Natural killer cell (primary cell): Measurements from ENCODE around the gene MYO18B. TPM values are rescaled to one million over a fixed set of nuclear protein-coding genes. Genes with fewer than 3 reads are reported as not detected.

ENCODE experiments used
- ATAC-seq, 3 donors: fragments of 150-1000 bp in 2 of 3; fragments of 200-7000 bp in 1 of 3; cut with Tn5 transposase; 1 replicate in 1 of 3; 2 replicates in 2 of 3; pipeline ENCODE4 v1.10.0; 2021; ENCODE audit warnings: mild to moderate bottlenecking in 2 of 3, moderate library complexity in 2 of 3
- DNase-seq, 2 donors: peaks; one replicate each; pipeline versions ENCODE4 v3.0.0 to v3.0.0-alpha.2; 2013 to 2021; ENCODE audit warnings: mixed read lengths in 1 of 2
- H3K27ac ChIP-seq: one replicate; pipeline ENCODE4 v1.5.1; 2013; ENCODE audit warnings: mild to moderate bottlenecking, low read length
- H3K27me3 ChIP-seq: one replicate; pipeline ENCODE4 v1.6.1; 2013; ENCODE audit warnings: low read length; ENCODE audit not compliant: control insufficient read depth, insufficient read depth
- H3K36me3 ChIP-seq: one replicate; pipeline ENCODE4 v1.6.1; 2013; ENCODE audit warnings: low read length; ENCODE audit not compliant: control insufficient read depth, insufficient read depth
- H3K4me1 ChIP-seq: one replicate; pipeline ENCODE4 v1.6.1; 2013; ENCODE audit warnings: low read length; ENCODE audit not compliant: control insufficient read depth, insufficient read depth
- H3K4me3 ChIP-seq: one replicate; pipeline ENCODE4 v1.5.1; 2013; ENCODE audit warnings: low read length
- H3K9me3 ChIP-seq: one replicate; pipeline ENCODE4 v1.6.1; 2013; ENCODE audit warnings: low read length; ENCODE audit not compliant: control insufficient read depth, insufficient read depth
- H3K27ac Mint-ChIP-seq, 2 donors: one replicate each; pipeline ENCODE4 v1.8.0; 2022; ENCODE audit warnings: mild to moderate bottlenecking in 2 of 2, mixed read lengths in 2 of 2, moderate library complexity in 1 of 2
- H3K27me3 Mint-ChIP-seq, 2 donors: one replicate each; pipeline ENCODE4 v1.8.0; 2022; ENCODE audit warnings: low read depth in 2 of 2, mixed read lengths in 2 of 2
- H3K36me3 Mint-ChIP-seq: one replicate; pipeline ENCODE4 v1.8.0; 2022; ENCODE audit warnings: mixed read lengths
- H3K4me1 Mint-ChIP-seq, 2 donors: one replicate each; pipeline ENCODE4 v1.8.0; 2022; ENCODE audit warnings: mixed read lengths in 2 of 2
- H3K4me3 Mint-ChIP-seq: one replicate; pipeline ENCODE4 v1.8.0; 2022; ENCODE audit warnings: mild to moderate bottlenecking, moderate library complexity, mixed read lengths
- H3K9me3 Mint-ChIP-seq, 2 donors: one replicate each; pipeline ENCODE4 v1.8.0; 2022; ENCODE audit warnings: mixed read lengths in 2 of 2
- CTCF ChIP-seq: fragments of 200-600 bp; IDR thresholded peaks from one replicate; pipeline ENCODE4 v1.8.0; 2022; ENCODE audit warnings: antibody characterized with exemption
- WGBS: methylation state at CpG from one replicate; pipeline ENCODE4 v1.1.7; 2013; ENCODE audit warnings: missing lambda C conversion rate; ENCODE audit not compliant: insufficient coverage; 5-methylcytosine and 5-hydroxymethylcytosine counted together
- intact Hi-C: fragments of 100-400 bp; cut with micrococcal nuclease; formaldehyde crosslinking; loops from one replicate; pipeline ENCODE4 v1.14.2; 2022
- total RNA-seq, 4 donors: library from RNA; stranded (reverse); fragments of 120-200 nt in 1 of 4; gene quantifications; one replicate each; pipeline versions ENCODE4 v1.2.3 to v1.2.4, GENCODE V29; 2013 to 2022

Gene MYO18B
- total RNA-seq, 3 donors from 2014 or later (not counting 1 experiment from before 2014, with no cell fraction given) = 0.07 to 0.14 (median 0.10) TPM

GRCh38 chr22:25774575-25775026 lies 32.6 kb downstream of the MYO18B start:
- Mint-ChIP-seq H3K9me3 (no peaks in the 10 kb centered on the region), H3K27ac (no peak overlapping the region), H3K4me3 (no peak overlapping the region), H3K27me3 (peaks cover 0 to 6% of the 10 kb centered on the region in 2 donors), H3K36me3 (no peaks in the 10 kb centered on the region), H3K4me1 (peaks cover 6% of the 10 kb centered on the region in 2 donors)
- no peaks in the 10 kb centered on the region for H3K9me3 ChIP-seq
- 73% methylated on average over 12 of the region's 12 CpGs for WGBS
- TF ChIP-seq CTCF = no peak
- intact Hi-C loops = loop anchor here (10.0 kb wide), 1 partner anchor 580 kb away; the partner anchor contains the start of gene CRYBB3
- H3K4me1 ChIP-seq = no peaks in the 10 kb centered on the region
- H3K27me3 ChIP-seq = no peaks in the 10 kb centered on the region
- DNase-seq (no peak), ATAC-seq (no peak)
- H3K27ac ChIP-seq = no peak overlapping the region
- H3K36me3 ChIP-seq = no peaks in the 10 kb centered on the region
- H3K4me3 ChIP-seq = no peak overlapping the region

GRCh38 chr22:25775531-25775930 lies 33.5 kb downstream of the MYO18B start:
- no peaks in the 10 kb centered on the region for H3K4me1 ChIP-seq
- H3K4me1 Mint-ChIP-seq = peaks cover 6% of the 10 kb centered on the region in 2 donors
- no peak overlapping the region for H3K4me3 Mint-ChIP-seq
- H3K36me3 Mint-ChIP-seq = no peaks in the 10 kb centered on the region
- H3K4me3 ChIP-seq = no peak overlapping the region
- no peaks in the 10 kb centered on the region for H3K9me3 ChIP-seq
- no peak for DNase-seq
- no peaks in the 10 kb centered on the region for H3K9me3 Mint-ChIP-seq
- H3K27me3 Mint-ChIP-seq = peaks cover 0 to 6% of the 10 kb centered on the region in 2 donors
- no peak overlapping the region for H3K27ac Mint-ChIP-seq
- H3K27me3 ChIP-seq = no peaks in the 10 kb centered on the region
- ATAC-seq = no peak
- no peak for TF ChIP-seq CTCF
- intact Hi-C loops = loop anchor here (10.0 kb wide), 1 partner anchor 581 kb away; the partner anchor contains the start of gene CRYBB3
- 76% methylated on average over 8 of the region's 8 CpGs for WGBS
- no peak overlapping the region for H3K27ac ChIP-seq
- H3K36me3 ChIP-seq = no peaks in the 10 kb centered on the region

- no peak overlapping the region for H3K27ac ChIP-seq
- Mint-ChIP-seq H3K27ac (no peak overlapping the region), H3K9me3 (no peaks in the 10 kb centered on the region), H3K4me3 (no peak overlapping the region), H3K27me3 (peaks cover 0 to 6% of the 10 kb centered on the region in 2 donors), H3K36me3 (no peaks in the 10 kb centered on the region), H3K4me1 (peaks cover 6% of the 10 kb centered on the region in 2 donors)
- no peak for DNase-seq
- 89% methylated on average over 9 of the region's 9 CpGs for WGBS
- no peak overlapping the region for H3K4me3 ChIP-seq
- intact Hi-C loops = loop anchor here (10.0 kb wide), 1 partner anchor 583 kb away; the partner anchor contains the start of gene CRYBB3
- no peaks in the 10 kb centered on the region for H3K9me3 ChIP-seq
- no peaks in the 10 kb centered on the region for H3K27me3 ChIP-seq
- ATAC-seq = peak in 1 of 3 donors; percentile 37
- no peaks in the 10 kb centered on the region for H3K4me1 ChIP-seq
- no peaks in the 10 kb centered on the region for H3K36me3 ChIP-seq
- TF ChIP-seq CTCF = no peak
These were observed 35.4 kb downstream of the MYO18B start for GRCh38 chr22:25777411-25777810.

DNA sequence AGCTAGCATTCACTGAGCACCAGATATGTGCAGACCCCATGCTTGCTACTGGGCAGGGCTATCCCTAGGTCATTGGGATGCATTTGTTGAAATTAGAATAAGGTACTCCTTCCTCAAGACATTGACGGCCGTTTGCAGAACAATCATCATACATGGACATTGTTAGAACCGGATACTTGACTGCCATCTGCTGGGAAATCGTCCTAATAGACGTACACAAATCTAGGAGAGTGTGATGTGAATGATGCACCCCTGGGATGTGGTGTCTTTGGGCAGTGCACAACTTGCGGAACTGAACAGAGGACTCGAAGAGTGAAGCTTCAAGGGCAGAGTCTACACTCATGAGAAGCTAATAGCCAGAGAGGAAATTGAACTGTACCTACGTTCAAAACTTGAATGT lies 35.9 kb downstream of the MYO18B start:
- no peaks in the 10 kb centered on the region for H3K36me3 Mint-ChIP-seq
- Histone ChIP-seq H3K4me3 (no peak overlapping the region), H3K36me3 (no peaks in the 10 kb centered on the region), H3K9me3 (no peaks in the 10 kb centered on the region), H3K27ac (no peak overlapping the region), H3K4me1 (no peaks in the 10 kb centered on the region), H3K27me3 (no peaks in the 10 kb centered on the region)
- DNase-seq (no peak), ATAC-seq (no peak)
- WGBS = 65% methylated on average over 8 of the region's 8 CpGs
- no peak overlapping the region for H3K27ac Mint-ChIP-seq
- no peak overlapping the region for H3K4me3 Mint-ChIP-seq
- H3K27me3 Mint-ChIP-seq = peaks cover 0 to 3% of the 10 kb centered on the region in 2 donors
- intact Hi-C loops = loop anchor here (10.0 kb wide), 1 partner anchor 583 kb away; the partner anchor contains the start of gene CRYBB3
- no peaks in the 10 kb centered on the region for H3K9me3 Mint-ChIP-seq
- TF ChIP-seq CTCF = no peak
- H3K4me1 Mint-ChIP-seq = peaks cover 3% of the 10 kb centered on the region in 2 donors
